ENCODE results near the gene KRTAP5-10.

DNA sequence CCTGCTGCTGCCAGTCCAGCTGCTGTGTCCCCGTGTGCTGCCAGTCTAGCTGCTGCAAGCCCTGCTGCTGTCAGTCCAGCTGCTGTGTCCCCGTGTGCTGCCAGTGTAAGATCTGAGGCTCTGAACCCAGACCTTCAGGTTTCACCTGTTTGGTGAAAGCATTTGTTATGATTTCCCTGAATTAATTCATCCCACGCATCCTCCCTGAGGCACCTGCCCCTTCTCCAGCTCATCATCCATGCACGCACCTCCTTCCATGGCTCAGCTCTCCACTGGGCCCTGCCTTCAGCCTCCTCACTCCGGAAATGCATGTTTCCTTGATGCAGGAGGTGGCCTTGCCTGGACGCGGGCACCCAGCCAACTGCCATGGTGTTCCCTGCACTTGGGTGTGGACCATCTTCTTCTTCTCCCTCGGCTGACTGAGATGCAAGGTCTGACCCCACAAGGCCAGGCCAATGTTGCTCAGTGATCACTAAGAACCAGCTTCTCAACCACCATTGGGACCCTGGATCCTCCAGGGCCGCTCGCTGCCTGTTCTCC, 788 bp downstream of the KRTAP5-10 start:
- TF ChIP-seq CTCF (conservative IDR thresholded peaks at IDR 0.05) = no peak
- no peak for TF ChIP-seq ZFX (IDR thresholded peaks at IDR 0.05)

All from C4-2B (cell line).